Epithelial cell of proximal tubule (primary cell): ENCODE data around the gene UROC1. TPM values are rescaled to one million over a fixed set of nuclear protein-coding genes. Genes with fewer than 3 reads are reported as not detected.

Experiments used
- DNase-seq: peaks from one replicate; pipeline ENCODE4 v3.0.0-alpha.2; 2011; ENCODE audit warnings: low read depth
- H3K4me3 ChIP-seq: 2 replicates; pipeline ENCODE4 v1.5.1; 2011; ENCODE audit warnings: low read depth, mild to moderate bottlenecking, low read length
- total RNA-seq: library from RNA; depleted of rRNA; stranded (reverse); fragments of >200 nt; gene quantifications from 2 replicates; pipeline ENCODE4 v1.2.3, GENCODE V29; 2015
- TF ChIP-seq, protein P1 (sequence below): conservative IDR thresholded peaks from 2 replicates; pipeline ENCODE4 v1.5.1; 2012; ENCODE audit warnings: low read depth, mild to moderate bottlenecking, low read length

Gene UROC1
- total RNA-seq, 1 donor from 2014 or later, result not detected

DNA sequence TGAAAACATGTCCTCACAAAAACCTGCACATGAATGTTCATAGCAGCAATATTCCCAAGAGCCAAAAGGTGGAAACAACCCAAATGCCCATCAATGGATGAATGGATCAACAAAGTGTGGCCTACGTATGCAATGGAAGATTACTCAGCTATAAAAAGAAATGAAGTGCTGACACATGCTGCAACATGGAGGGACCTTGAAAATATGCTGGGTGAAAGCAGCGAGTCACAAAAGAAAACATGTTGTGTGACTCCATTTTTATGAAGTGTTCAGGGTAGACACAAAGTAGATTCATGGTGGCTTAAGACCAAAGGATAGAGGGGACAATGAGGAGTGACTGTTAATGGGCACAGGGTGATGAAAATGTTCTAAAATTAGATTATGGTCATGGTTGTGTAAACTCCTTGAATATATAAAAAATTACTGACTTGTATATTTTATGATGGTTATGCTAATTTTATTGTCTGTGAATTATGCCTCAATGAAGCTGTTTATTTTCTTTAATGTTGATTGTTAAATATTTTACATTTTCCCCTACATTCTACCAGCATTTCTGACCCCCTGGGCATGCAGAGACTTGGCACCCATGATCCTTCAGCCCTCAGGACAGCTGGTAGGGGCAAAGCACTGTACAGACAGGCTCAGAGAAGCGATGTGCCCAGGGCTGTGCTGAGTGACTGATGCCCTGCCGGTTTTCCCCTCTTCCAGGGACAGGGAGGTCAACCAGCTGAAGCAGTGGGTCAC is 85.0 kb downstream of the UROC1 start:
- TF ChIP-seq, protein P1, sequence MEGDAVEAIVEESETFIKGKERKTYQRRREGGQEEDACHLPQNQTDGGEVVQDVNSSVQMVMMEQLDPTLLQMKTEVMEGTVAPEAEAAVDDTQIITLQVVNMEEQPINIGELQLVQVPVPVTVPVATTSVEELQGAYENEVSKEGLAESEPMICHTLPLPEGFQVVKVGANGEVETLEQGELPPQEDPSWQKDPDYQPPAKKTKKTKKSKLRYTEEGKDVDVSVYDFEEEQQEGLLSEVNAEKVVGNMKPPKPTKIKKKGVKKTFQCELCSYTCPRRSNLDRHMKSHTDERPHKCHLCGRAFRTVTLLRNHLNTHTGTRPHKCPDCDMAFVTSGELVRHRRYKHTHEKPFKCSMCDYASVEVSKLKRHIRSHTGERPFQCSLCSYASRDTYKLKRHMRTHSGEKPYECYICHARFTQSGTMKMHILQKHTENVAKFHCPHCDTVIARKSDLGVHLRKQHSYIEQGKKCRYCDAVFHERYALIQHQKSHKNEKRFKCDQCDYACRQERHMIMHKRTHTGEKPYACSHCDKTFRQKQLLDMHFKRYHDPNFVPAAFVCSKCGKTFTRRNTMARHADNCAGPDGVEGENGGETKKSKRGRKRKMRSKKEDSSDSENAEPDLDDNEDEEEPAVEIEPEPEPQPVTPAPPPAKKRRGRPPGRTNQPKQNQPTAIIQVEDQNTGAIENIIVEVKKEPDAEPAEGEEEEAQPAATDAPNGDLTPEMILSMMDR, result no peak
- no peak overlapping the region for H3K4me3 ChIP-seq
- no peak for DNase-seq

Other genes with a start within 250 kb of the UROC1 start
- gene KLF15, start 160.4 kb downstream of the UROC1 start, total RNA-seq, result 0.14 TPM in 1 of 2 replicates, not detected in the other
- not detected in 2 replicates for gene CFAP100, start 122.9 kb downstream of the UROC1 start, total RNA-seq
- 19.3 and 20.5 TPM in 2 replicates for gene ZXDC, start 41.9 kb downstream of the UROC1 start, total RNA-seq
- gene CHST13, start 6.4 kb upstream of the UROC1 start, total RNA-seq, result 0.29 TPM in 2 replicates
- not detected in 2 replicates for gene C3orf22, start 41.2 kb upstream of the UROC1 start, total RNA-seq
- gene TXNRD3, start 137.4 kb upstream of the UROC1 start, total RNA-seq, result 4.5 and 9.4 TPM in 2 replicates
- 13.8 and 38.2 TPM in 2 replicates for gene CHCHD6, start 186.5 kb upstream of the UROC1 start, total RNA-seq